Activated T-cell treated with anti-CD3 and anti-CD28 coated beads for 1 hour (primary cell): Measurements from ENCODE around the gene AGBL3.

Experiments used
- DNase-seq: peaks from one replicate; pipeline ENCODE4 v3.0.0-alpha.2; 2020; ENCODE audit warnings: low read depth

The AGBL3 gene

DNA sequence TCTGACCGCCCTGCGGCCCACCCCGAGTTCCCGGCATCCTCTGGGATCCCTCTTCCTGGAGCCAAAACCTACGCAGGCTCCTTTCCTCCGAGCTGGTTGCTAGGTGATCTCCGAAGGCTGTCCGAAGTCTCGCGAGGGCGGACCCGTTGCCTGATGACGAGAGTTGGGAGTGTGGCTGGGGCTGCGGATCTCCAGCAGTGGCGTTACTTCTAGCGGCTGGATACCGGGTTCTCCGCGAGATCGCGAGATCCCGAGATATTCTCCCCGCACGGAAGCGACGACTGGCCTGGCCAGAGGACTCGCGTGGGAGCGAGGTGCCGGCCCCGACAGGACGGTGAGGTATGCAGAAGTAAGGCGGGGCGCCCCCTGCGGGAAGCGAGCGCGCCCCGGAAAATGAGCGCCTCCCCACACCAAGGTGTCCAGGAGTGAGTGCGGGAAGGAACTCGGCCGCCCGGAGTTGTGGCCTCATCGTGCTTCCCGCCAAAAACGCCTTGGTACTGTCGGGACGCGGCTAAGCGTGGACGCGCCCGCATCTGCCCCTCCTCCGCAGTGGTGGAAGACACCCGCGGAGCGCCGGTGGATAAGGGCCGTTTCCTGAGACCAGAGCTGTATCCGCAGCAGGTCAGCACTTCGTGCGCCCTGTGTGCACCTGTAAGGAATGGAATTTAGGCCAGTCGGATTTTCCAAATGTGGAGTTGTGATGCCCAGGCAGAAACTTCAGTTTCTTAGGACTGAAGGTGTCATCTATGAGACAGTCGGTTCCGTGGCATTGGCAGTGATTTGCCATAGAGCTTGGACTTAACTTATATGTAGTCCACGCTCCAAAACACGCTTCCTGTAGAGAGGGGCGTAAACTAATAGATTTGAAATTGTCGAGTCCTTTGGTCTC is at the start of gene AGBL3:
AGBL3 (plus strand) TSS at position 146 of the 889 bp plus-strand sequence. CDS start 1,426 bp downstream, outside the sequence.
- DNase-seq, result peak; percentile 82

DNA sequence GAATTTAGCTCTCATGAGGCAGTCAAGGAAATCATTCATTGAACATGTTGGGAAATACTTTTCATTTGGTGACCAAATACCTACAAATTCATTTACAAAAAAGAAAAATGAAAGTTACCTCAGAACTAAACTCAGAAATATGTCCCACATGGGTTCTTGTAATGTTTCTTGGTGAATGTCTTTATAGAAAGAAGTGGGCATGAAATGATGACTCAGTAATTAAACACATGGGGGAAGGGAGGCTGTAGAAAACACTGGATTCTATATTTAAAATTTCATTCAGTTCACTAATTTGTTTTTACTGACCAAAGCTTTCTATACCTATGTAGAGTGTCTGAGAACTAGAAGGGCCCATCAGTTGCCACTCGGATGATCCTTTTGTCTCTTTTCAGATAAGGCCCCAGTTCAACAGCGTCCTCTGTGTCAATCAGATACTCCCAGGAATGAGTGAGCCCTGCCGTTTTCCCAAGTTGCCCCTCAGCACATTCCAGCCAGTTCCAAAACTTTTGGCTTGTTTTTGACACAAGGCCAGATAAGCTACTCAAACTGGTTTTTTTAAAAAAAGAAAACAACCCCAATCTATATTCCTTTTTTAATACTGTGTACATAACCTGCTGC is 49.3 kb upstream of the AGBL3 start:
- DNase-seq, result no peak

DNA sequence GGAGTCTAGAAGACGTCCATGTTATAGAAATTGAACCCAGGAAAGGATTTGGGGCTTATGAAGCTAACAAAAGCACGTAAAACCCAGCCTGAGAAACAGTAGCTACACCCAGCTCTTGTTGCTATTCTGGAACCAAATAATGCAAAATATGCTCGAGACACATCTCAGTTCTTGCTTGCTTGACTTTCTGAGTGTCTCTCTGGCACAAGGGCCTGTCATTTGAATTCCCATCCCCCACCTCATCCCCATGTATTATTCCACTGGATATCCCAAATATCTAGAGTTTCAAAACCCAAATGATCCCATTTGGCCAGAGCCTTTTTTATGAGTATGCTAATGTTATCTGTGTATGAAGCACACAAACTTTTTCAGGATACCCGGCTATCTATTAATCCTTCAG is 48.2 kb upstream of the AGBL3 start:
- DNase-seq, result no peak

DNA sequence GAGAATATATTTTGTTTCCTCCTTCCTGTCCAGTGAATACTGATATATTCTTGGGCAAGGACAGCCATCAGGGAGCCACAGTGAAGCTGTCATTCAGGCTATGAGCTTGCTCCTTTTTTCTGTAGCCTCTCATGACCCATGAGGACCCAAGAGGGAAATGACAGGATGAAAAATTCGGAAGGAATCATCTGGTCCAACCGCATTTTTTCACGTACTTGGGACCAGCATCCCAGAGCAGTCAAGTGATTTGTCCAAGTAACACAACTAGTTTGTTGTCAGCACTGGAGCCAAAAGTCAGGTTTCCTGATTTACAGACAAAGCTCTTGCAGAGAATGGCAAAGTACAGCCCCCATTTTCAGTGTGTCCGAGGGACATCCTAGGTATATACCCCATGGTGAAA is 47.2 kb upstream of the AGBL3 start:
- DNase-seq, result no peak

DNA sequence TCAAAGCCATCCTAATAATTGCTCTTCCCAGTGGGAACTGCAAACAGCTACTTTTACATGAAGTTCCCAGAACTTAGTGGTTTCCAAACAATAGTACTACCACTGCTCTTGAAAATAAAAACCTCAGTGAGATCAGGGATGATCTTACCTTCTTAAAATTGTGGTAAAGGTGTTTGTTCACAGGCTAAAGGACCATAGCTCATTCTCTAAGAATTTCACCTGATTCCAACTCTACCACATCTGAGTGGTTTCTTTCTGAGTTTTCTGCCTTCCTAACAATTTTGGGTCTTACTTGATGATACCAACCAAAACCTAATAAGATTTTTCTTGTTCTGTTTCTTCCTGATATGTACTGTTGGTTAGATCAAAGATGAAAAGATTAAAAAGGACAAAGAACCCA is 45.6 kb upstream of the AGBL3 start:
- no peak for DNase-seq

DNA sequence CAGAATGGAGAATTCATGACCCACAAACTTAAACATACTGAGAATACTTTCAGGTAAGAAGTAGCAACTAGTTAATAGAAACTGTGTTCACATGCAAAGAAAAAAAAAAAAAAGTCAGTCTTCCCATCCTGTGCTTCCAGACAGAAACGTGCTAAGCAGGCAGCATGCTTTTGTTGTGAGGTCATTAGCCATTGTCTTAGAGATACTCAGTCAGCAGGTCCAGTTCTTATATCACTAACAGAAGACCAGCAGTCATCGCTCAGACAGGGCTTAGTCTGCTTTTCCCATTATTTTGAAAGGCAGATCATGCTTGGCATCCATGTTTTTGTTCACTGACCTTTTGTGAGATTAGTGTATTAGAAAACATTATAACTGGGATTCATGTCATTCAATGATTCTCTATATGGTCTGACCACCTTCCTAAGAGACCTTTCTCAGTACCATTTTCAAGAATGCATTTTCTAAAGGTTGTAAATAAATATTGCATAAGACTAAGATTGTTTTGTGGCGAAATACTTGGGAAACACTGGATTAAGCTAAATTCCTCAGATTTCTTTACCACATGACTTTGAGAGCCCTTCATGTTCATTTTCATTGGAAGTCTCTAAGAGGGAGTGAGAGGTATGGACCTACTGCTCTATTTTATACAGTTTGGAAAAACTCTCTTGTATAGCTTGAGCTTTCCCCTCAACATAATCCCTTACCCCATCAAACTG is 45.0 kb upstream of the AGBL3 start:
- no peak for DNase-seq

DNA sequence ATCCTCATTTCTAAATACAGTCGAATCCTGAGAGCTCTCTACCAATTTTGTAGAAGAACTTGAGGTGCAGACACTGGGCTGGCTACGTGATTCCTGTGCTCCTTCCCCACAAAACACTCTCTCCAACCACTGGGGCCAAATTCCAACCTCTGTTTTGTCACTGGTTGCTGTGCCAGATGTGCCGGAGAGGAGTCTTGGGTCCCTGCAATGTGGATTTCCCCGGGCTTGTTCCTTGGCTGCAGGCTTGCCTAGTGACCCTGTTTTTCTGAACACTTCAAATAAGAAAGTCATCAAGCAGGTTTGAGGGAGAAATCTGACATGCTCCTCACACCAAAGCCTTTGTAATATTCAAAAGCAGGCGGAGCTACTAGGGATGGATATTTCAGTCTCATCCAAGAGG is 44.4 kb upstream of the AGBL3 start:
- DNase-seq, result no peak

DNA sequence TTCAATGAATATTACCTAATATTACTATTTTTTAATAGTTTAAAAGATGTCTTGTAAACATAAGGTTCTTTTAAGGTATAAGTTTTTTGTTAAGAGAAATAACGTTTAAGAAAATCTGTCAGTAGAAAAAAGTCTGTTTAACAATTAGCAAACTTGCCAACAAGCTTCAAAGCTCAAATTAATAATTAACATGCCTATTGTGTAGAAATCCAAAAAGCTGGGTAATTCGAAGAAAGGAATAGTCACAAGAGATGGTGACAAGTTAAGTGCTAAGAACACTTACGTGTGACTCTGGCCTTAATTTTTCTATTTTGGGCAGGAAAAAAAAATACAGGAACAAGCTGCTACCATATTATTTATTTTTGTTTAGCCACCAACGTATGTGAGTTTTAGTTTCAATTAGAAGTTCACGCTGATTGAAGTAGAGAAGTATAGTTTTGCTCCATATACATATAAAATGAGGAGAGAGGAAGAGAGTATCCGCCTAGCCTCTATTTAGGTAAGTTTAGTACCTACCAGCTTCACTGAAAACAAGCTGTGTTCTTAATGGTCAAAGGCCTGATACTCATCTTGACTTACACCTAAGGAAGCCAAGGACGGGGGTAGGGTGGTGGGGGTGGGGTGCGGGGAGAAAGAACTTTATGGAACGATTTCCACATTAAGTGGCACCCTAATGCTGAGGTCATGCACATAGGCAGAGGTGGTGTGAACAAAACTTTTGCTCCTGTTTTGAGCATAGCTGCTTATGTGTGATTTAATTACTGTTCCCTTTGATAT is 43.4 kb upstream of the AGBL3 start:
- no peak for DNase-seq

DNA sequence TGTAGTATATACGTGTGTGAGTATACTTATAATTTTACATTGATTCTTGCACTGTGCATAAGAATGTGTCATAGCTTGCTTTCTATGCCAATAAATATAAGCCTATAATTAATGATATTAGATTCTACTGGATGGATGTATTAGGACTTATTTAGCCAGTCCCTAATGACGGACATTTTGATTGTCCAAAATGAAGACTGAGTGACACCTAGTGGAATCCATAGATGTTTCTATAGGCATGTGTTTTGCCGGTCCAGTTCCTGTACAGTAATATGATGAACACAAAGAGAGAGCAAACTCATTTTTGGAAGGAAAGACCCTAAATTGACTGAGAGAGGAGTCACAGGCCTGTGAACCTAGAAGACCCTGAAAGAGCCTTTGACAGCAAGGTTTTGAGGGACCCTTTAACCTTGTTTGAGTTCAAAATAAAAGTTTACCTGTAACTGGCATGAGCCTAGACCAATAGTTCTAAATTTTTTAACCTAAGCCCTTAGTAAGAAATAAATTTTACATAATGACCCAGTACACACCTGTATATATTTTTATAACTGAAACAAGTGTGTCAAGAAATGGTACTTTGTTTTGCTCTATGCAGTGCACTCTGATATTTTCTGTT is 42.4 kb upstream of the AGBL3 start:
- no peak for DNase-seq

DNA sequence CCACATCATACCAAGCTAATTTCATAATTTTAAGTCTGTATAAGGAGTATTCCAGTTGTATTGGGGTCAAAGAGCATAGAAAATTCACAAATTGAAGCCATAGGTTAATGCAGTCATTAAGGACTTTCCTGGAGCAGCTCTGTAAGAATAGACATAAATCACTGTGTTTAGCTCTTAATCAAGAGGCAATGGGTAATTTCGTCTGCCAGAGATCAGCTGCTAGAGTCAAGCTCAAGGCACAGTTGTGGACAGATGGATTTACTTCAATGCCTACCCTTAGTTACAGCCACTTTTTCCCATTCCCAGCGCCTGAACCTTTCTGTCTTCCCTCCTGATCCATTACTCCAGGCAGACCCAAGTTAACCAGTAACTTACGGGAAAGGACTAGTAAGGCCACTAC is 40.6 kb upstream of the AGBL3 start:
- no peak for DNase-seq

DNA sequence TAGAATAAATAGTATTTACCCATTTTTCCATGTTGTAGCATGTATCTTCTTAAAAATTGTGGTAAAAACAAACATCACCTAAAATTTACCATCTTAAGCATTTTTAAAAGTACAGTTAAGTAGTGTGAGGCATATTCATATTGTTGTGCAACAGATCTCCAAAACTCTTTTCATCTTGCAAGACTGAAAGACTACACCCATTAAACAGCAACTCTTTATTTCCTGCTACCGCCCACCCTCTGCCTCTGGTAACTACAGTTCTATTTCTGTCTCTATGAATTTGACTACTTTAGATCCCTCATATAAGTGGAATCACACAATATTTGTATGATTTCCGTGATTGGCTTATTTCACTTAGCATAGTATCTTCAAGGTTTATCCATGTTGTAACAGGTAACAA is 40.0 kb upstream of the AGBL3 start:
- DNase-seq, result no peak

DNA sequence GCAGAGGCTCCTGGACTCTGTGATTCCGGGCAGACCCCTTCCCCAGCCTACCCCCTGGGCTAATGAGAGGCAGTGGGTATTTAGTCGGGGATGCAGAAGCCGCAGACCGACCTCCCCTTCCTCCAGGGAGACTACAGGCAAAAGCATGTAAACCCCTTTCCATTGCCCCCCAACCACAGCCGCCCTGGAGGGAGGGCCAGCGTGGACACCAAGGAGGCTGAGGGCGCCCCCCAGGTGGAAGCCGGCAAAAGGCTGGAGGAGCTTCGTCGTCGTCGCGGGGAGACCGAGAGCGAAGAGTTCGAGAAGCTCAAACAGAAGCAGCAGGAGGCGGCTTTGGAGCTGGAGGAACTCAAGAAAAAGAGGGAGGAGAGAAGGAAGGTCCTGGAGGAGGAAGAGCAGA is 39.0 kb upstream of the AGBL3 start:
- no peak for DNase-seq

DNA sequence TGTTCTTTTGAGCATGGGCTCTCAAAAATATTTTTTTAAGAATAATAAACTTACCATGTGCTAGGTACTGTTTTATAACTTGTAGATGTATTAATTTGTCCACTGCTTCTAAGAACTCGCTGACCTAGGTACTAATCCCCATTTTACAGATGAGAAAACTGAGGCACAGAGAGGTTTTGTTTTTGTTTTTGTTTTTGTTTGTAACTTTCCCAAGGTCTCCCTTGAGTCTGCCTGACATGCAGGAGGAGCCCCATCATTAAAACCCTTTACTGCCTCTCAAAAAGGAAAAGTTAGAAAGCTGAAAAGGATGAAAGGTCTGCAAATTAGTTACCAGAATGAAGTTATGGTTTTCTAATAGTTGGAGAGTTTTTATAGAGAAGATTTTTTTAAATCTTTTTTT is 38.5 kb upstream of the AGBL3 start:
- DNase-seq, result no peak

DNA sequence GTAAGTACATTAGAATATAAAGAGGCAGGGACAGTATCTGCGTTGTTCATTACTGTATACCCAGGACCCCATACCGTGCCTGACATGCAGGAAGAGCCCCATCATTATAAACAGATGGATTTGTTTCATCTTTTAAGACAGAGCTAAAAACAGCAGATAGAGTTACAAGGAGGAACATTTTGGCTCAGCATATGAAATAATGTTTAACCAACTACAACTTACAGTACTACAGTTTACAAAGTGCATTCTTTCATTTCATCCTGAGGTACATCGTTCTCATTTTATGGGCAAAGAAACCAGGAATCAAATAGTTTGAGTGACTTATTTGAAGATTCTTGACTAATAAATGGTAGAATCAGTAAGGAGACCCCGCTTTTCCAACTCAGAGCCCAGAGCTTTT is 38.1 kb upstream of the AGBL3 start:
- DNase-seq, result no peak

DNA sequence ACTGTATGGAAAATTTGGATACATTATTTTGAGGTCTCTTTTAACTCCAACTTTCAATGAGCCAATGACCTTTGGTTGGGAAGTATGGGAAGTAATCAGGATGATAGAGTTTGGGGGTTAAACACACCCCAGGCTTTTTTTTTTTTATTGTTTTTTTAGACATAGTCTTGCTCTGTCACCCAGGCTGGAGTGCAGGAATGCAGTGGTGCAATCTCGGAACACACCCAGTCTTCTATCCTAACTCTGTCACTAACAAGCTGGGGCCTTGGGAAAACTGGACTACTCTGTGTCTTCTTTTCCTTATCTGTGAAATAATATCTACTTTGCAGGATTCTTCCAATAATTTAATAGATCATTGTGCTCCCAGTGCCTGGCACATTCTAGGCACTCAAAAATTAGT is 37.6 kb upstream of the AGBL3 start:
- no peak for DNase-seq

DNA sequence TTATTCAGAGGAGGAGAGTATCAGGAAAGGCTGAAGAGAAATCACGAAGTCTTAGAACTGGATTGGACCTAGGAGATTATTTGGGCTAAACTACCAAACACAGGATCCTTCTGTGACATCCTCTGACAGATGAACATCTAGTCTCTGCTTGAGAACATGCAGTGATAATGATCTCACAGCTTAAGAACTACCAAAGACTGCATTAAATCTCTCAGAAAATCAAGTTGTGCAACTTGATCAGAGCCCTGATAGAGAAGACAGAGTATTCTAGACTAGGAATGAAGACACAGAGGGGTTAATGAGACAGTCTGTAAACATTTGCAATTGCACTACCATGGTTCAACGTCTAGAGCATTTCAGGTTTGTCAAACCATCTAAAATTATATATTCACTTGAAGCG is 37.1 kb upstream of the AGBL3 start:
- DNase-seq, result no peak

DNA sequence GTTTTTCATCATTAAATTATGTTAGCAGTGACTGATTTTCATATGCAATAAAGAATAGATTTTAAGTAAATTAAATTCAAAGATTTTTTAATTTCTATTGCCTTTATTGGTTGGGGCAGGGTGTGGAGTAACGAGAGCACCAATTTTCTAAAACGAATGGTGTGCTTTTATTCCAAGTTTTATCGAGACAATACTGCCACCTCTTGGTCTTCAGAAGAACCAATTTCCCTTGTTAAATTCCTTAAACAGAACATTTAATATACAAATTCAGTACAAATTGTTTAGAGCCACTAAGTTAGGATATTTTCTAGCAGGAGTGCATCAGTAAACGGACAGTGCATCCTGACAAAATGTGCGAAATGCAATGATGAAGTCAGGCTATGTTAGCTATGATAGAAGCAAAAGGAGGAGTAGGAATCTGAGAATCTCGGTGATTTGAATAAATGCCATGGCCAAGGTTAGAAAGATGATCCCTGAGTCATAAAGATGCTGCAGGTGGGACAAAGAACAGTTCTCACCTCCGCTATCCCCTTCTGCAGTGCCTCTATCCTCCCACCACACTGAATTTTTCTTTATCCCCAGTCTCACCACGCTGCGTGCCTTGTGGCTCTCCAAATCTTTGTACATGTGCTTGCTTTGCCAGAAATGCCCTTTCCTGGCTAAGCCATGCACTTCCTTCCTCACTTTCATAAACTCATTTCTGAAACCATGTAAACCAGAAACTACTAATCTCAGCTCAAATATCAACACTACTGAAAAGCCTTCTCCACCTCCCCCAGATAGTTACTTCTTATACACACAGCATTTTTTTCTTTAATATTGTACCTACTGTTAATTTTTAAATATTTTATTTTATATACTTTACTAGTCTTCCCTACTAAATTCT is 31.9 kb upstream of the AGBL3 start:
- DNase-seq, result no peak

DNA sequence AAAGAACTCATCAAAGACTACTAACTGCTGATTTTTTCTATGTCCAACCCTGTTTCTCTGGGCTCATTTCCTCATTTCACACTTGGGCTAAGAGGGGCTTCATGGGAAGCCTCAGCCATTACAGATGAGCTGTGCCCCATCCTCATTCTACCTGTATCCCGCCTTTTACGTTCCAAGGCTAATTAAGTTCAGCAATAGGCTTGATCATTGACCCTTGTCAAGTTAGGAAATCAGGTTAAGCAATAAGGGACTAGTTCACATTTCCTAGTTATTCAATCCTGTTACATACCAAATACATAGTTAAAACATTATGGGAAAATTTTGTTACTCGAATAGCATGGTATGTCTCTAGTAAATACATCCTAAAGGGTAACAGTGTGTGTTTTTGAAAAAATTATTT is 29.3 kb upstream of the AGBL3 start:
- DNase-seq, result no peak

DNA sequence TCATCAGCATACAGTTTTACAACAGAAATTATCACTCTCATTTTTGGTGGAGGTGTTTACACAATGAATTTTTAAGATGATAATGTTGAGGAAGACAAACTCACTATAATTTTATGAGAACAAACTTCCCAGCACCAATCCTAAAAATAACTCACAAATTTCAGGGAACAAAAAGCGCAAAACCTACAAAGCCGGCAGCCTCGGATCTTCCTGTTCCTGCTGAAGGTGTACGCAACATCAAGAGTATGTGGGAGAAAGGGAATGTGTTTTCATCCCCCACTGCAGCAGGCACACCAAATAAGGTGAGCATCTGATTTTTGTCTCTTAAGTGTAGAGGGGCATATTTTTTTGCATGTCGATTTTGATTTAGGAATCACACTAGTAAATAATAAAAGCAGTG is 26.5 kb upstream of the AGBL3 start:
- no peak for DNase-seq

DNA sequence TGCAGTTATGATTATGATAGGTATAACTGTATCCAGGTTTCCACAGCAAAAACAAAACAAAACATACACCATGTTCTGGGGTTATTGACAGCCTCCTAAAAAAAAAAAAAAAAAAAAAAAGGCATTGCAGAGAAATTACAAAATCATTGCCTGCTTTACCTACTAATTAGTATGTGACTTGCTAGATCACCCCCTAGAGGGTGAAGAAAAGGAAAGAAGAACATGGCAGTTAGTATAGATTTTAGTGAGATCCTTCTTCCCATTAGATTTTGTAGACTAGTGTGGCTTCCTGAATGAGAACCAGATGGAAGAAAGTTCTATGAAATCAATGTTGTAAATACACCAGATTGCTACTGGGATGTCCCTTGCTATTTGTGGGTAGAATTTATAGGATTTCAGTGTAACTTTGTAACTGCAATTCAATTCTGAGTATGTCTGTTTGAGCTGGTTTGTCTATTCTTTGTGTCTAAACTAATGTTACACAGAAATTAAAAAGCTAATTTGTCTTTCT is 24.0 kb upstream of the AGBL3 start:
- no peak for DNase-seq

DNA sequence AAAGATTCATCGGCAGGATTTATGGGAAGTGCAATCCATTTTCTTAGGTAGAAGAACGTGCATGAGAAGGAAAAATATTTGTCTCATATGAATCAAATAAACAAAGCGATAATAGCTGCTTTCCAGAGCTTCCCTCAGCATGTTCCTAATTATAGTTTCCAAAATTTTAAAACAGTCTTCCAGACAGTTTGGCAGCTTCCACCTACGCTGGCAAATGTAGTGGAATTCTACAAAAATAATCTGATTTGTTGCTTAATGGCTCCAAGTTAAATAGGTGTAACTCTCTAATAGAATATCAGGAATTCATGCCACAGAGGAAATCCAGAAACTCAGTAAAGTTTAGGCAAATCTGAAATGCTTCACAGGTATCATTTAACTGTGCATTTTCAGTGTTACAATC is 23.3 kb upstream of the AGBL3 start:
- no peak for DNase-seq
